GM12878 (cell line): Measurements from ENCODE around the gene IVD. TPM values are rescaled to one million over a fixed set of nuclear protein-coding genes. Genes with fewer than 3 reads are reported as not detected.

ENCODE experiments used
- ATAC-seq: fragments of 200-7000 bp; cut with Tn5 transposase; 3 replicates; pipeline ENCODE4 v1.9.1; 2020; ENCODE audit warnings: mild to moderate bottlenecking, moderate library complexity
- BruUV-seq: library from RNA; stranded (reverse); fragments of 400-500 nt; replicated peaks from 2 replicates; lab custom pipeline; 2021; lab: Mats Ljungman, UMichigan
- CTCF ChIA-PET: fragments of 300-600 bp; sonication (Branson Sonifier 250); formaldehyde crosslinking; extraction: SDS; loops from one replicate; lab custom pipeline; 2021; ENCODE audit warnings: inconsistent platforms; lab: Yijun Ruan, JAX
- POLR2A ChIA-PET: fragments of 350-600 bp; formaldehyde crosslinking; extraction: SDS; loops from one replicate; lab custom pipeline; 2021; ENCODE audit warnings: inconsistent platforms; lab: Charles Lee
- RAD21 ChIA-PET: fragments of 300-600 bp; sonication (Branson Sonifier 250); formaldehyde crosslinking; loops from one replicate; lab custom pipeline; 2023; ENCODE audit warnings: antibody characterized with exemption; ENCODE audit not compliant: unreplicated experiment; lab: Charles Lee
- SMC1A ChIA-PET: fragments of 300-600 bp; sonication (Branson Sonifier 250); formaldehyde crosslinking; loops from one replicate; lab custom pipeline; 2023; ENCODE audit not compliant: unreplicated experiment, uncharacterized antibody; lab: Charles Lee
- DNase-seq: peaks from one replicate; pipeline ENCODE4 v3.0.0-alpha.2; 2011; ENCODE audit warnings: low read depth, low spot score
- FAIRE-seq: peaks from 3 replicates; lab custom pipeline; 2011; peaks lifted over from hg19 to GRCh38; lab: Jason Lieb, UNC
- H2AFZ ChIP-seq: 2 replicates; pipeline ENCODE4 v1.6.0; 2011; ENCODE audit warnings: low read depth, low read length, control low read depth; ENCODE audit not compliant: control insufficient read depth
- H3K27ac ChIP-seq: 2 replicates; pipeline ENCODE4 v1.5.1; 2011; ENCODE audit warnings: control low read depth; ENCODE audit not compliant: control insufficient read depth, insufficient read depth
- H3K27me3 ChIP-seq, 2 experiments: replicated peaks in 1 of 2; 2 replicates each; pipeline versions ENCODE4 v1.6.0 to v1.6.1; 2011; ENCODE audit warnings: low read length in 1 of 2; ENCODE audit not compliant: control insufficient read depth in 2 of 2, insufficient read depth in 2 of 2
- H3K36me3 ChIP-seq, 2 experiments: 2 replicates each; pipeline ENCODE4 v1.5.1; 2011; ENCODE audit warnings: low read length in 1 of 2; ENCODE audit not compliant: control insufficient read depth in 2 of 2, insufficient read depth in 2 of 2
- H3K4me1 ChIP-seq: 2 replicates; pipeline ENCODE4 v1.6.1; 2011; ENCODE audit warnings: mild to moderate bottlenecking, low read length, moderate library complexity, mixed read lengths; ENCODE audit not compliant: control insufficient read depth, insufficient read depth
- H3K4me2 ChIP-seq: 2 replicates; pipeline ENCODE4 v1.6.0; 2011; ENCODE audit warnings: control low read depth; ENCODE audit not compliant: control insufficient read depth, insufficient read depth
- H3K4me3 ChIP-seq: fragments of 200-600 bp; sonication (generic); 2 replicates; pipeline ENCODE4 v1.5.1; 2016
- H3K79me2 ChIP-seq: 2 replicates; pipeline ENCODE4 v1.6.0; 2011; ENCODE audit warnings: low read length; ENCODE audit not compliant: control insufficient read depth, insufficient read depth
- H3K9ac ChIP-seq: 2 replicates; pipeline ENCODE4 v1.8.0; 2011; ENCODE audit warnings: low read length, control low read depth, mixed read lengths; ENCODE audit not compliant: control insufficient read depth, insufficient read depth
- H3K9me3 ChIP-seq: replicated peaks from 3 replicates; pipeline ENCODE4 v1.5.1; 2011; ENCODE audit warnings: mild to moderate bottlenecking, low read length; ENCODE audit not compliant: control insufficient read depth, insufficient read depth
- H4K20me1 ChIP-seq: 2 replicates; pipeline ENCODE4 v1.6.0; 2011; ENCODE audit not compliant: control insufficient read depth, insufficient read depth
- ASH2L ChIP-seq: fragments of 300-600, 200-600 bp; sonication (generic); IDR thresholded peaks from 2 replicates; pipeline ENCODE4 v1.6.1; 2017; ENCODE audit warnings: low read depth, mild to moderate bottlenecking, borderline replicate concordance
- BCL3 ChIP-seq: IDR thresholded peaks from 2 replicates; pipeline ENCODE4 v1.6.1; 2011; ENCODE audit warnings: borderline replicate concordance, low read depth, mild to moderate bottlenecking, moderate library complexity, low read length; ENCODE audit not compliant: insufficient read depth, poor library complexity, severe bottlenecking
- BRCA1 ChIP-seq: IDR thresholded peaks from 2 replicates; pipeline ENCODE4 v1.6.1; 2011; ENCODE audit warnings: low read depth, low read length, improper control_type of control experiment
- CHD4 ChIP-seq: fragments of 200-600 bp; sonication (generic); IDR thresholded peaks from 2 replicates; pipeline ENCODE4 v1.6.1; 2016; ENCODE audit warnings: mild to moderate bottlenecking
- EGR1 ChIP-seq, 2 experiments: IDR thresholded peaks; 1 replicate in 1 of 2; 2 replicates in 1 of 2; pipeline ENCODE4 v1.6.1; 2011 to 2012; ENCODE audit warnings: low read depth in 2 of 2, low read length in 2 of 2, borderline replicate concordance in 1 of 2, mild to moderate bottlenecking in 1 of 2, moderate library complexity in 1 of 2
- FOXM1 ChIP-seq: IDR thresholded peaks from 2 replicates; pipeline ENCODE4 v1.6.1; 2012; ENCODE audit warnings: low read depth, mild to moderate bottlenecking, inconsistent platforms, low read length, moderate library complexity
- IRF4 ChIP-seq: IDR thresholded peaks from 2 replicates; pipeline ENCODE4 v1.6.1; 2011; ENCODE audit warnings: low read depth, low read length
- JUNB ChIP-seq: IDR thresholded peaks from 2 replicates; pipeline ENCODE4 v1.6.1; 2016; ENCODE audit warnings: antibody characterized with exemption, mild to moderate bottlenecking
- JUND ChIP-seq: IDR thresholded peaks from 2 replicates; pipeline ENCODE4 v1.6.1; 2012; ENCODE audit warnings: low read depth, mild to moderate bottlenecking, low read length, improper control_type of control experiment, moderate library complexity
- NBN ChIP-seq: fragments of 450-650 bp; IDR thresholded peaks from 2 replicates; pipeline ENCODE4 v1.6.1; 2016
- NR2C1 ChIP-seq: fragments of 450-650 bp; IDR thresholded peaks from 2 replicates; pipeline ENCODE4 v1.6.1; 2017; ENCODE audit warnings: antibody characterized with exemption, mild to moderate bottlenecking, moderate library complexity
- NR2F1 ChIP-seq: fragments of 450-650 bp; conservative IDR thresholded peaks from 2 replicates; pipeline ENCODE4 v1.6.1; 2017; ENCODE audit warnings: mild to moderate bottlenecking
- PML ChIP-seq: IDR thresholded peaks from 2 replicates; pipeline ENCODE4 v1.6.1; 2012; ENCODE audit warnings: low read length, inconsistent platforms
- POLR2A ChIP-seq: IDR thresholded peaks from 2 replicates; pipeline ENCODE4 v1.6.1; 2011; ENCODE audit warnings: low read depth, mild to moderate bottlenecking, low read length
- SUZ12 ChIP-seq: fragments of 200-600 bp; sonication (generic); IDR thresholded peaks from one replicate; pipeline ENCODE4 v1.6.1; 2018; ENCODE audit warnings: antibody characterized with exemption, mild to moderate bottlenecking; ENCODE audit not compliant: unreplicated experiment
- ZBTB11 ChIP-seq: fragments of 450-650 bp; formaldehyde crosslinking; IDR thresholded peaks from 2 replicates; pipeline ENCODE4 v1.5.0; 2022; ENCODE audit warnings: mild to moderate bottlenecking, missing genetic modification characterization
- ZNF207 ChIP-seq: fragments of 450-650 bp; IDR thresholded peaks from 2 replicates; pipeline ENCODE4 v1.6.1; 2014; ENCODE audit warnings: antibody characterized with exemption, mild to moderate bottlenecking, borderline replicate concordance
- WGBS: methylation state at CpG from one replicate; pipeline ENCODE4 v1.1.6; 2016; ENCODE audit warnings: low lambda C conversion rate; ENCODE audit not compliant: insufficient replicate concordance, insufficient coverage; ENCODE audit errors: missing lambda C conversion rate; 5-methylcytosine and 5-hydroxymethylcytosine counted together
- in situ Hi-C: fragments of 300-500 bp; cut with MboI; formaldehyde crosslinking; loops from 9 replicates; pipeline ENCODE4 v1.14.3; 2018; ENCODE audit warnings: mixed read lengths
- intact Hi-C: fragments of 100-400 bp; cut with micrococcal nuclease; formaldehyde crosslinking; loops from one replicate; pipeline ENCODE4 v1.14.2; 2022; ENCODE audit not compliant: unreplicated experiment
- polyA plus RNA-seq, 11 experiments: library from polyadenylated mRNA; depleted of rRNA in 4 of 11; unstranded in 6 of 11; stranded (reverse) in 5 of 11; fragments of >200 nt; fragmentation: Nextera tagmentation in 4 of 11; fragmentation: Illumina TruSeq in 1 of 11; extraction: Ambion mirVana in 4 of 11; extraction: Trizol in 1 of 11; gene quantifications; 1 replicate in 1 of 11; 2 replicates in 10 of 11; pipeline versions ENCODE4 v1.2.1 to v1.2.3, GENCODE V29; 2011 to 2016; ENCODE audit warnings: inconsistent platforms in 2 of 11, missing spikeins in 2 of 11, low read depth in 1 of 11
- total RNA-seq, 4 experiments: library from RNA; depleted of rRNA in 3 of 4; stranded (reverse); fragments of >200 nt in 3 of 4; fragmentation: Illumina TruSeq in 1 of 4; extraction: Trizol in 1 of 4; gene quantifications; 2 replicates each; pipeline versions ENCODE4 v1.2.1 to v1.2.3, GENCODE V29; 2013 to 2021

Gene IVD
- total and polyA plus RNA-seq, 10 of the 15 experiments (the other 5 are each of a cell fraction or from before 2014, with no cell fraction given) = 5.3 to 59.8 (median 45.7) TPM

- TF ChIP-seq SUZ12 (no peak), ZNF207 (no peak), JUNB (no peak), POLR2A (no peak)
These were observed 19.0 kb downstream of the IVD start (continued) for GRCh38 chr15:40424483-40425115.

GRCh38 chr15:40425681-40426080 lies 20.1 kb downstream of the IVD start:
- CTCF ChIA-PET = interaction anchor here (1.5 to 6.6 kb wide), 4 partner anchors 43 to 146 kb away, joined by 5 to 111 read pairs (median 38); partner anchors contain the start of genes CCDC9B and KNSTRN
- Histone ChIP-seq H3K4me1 (no peaks in the 10 kb centered on the region), H3K9me3 (no peaks in the 10 kb centered on the region), H4K20me1 (no peaks in the 10 kb centered on the region), H3K4me3 (no peak overlapping the region), H3K36me3 (no peaks in the 10 kb centered on the region), H2AFZ (no peak overlapping the region), H3K79me2 (no peaks in the 10 kb centered on the region), H3K4me2 (no peak overlapping the region), H3K27ac (no peak overlapping the region), H3K9ac (no peak overlapping the region), H3K27me3 (no peaks in the 10 kb centered on the region; a peak in 1 of 4 replicates)
- DNase-seq (no peak), FAIRE-seq (no peak), ATAC-seq (no peak)
- SMC1A ChIA-PET = interaction anchor here (0.5 to 1.1 kb wide), 2 partner anchors 18 to 133 kb away, joined by 3 read pairs; no protein-coding TSS in a partner anchor
- in situ Hi-C loops (no loop called here), intact Hi-C loops (no loop called here)
- POLR2A ChIA-PET = interaction anchor here (0.7 kb wide), 1 partner anchor 60 kb away, joined by 3 read pairs; no protein-coding TSS in a partner anchor
- WGBS = 74% methylated on average over 5 of the region's 5 CpGs
- BruUV-seq = no TSS peak
- RAD21 ChIA-PET = interaction anchor here (1.9 to 2.3 kb wide), 2 partner anchors 19 to 82 kb away, joined by 5 to 11 read pairs; partner anchors contain the start of gene IVD
- TF ChIP-seq NR2C1 (no peak), FOXM1 (no peak), EGR1 (IDR thresholded peaks at IDR 0.05; ENCODE audit: borderline replicate concordance in 1 of 2, low read depth in 2 of 2, low read length in 2 of 2) (no peak), BRCA1 (no peak), ZBTB11 (CRISPR knock-in tag) (no peak), POLR2A (no peak), IRF4 (no peak), BCL3 (no peak), ASH2L (no peak), NBN (no peak), CHD4 (no peak), NR2F1 (no peak), PML (no peak), JUND (no peak)
